GM12801 (cell line): ENCODE data around the gene BPGM.

ENCODE experiments used
- TF ChIP-seq, protein P1 (sequence below): IDR thresholded peaks from one replicate; pipeline ENCODE4 v1.5.1; 2011; ENCODE audit warnings: control low read depth; ENCODE audit not compliant: insufficient read length; ENCODE audit errors: extremely low read depth

BPGM gene

DNA sequence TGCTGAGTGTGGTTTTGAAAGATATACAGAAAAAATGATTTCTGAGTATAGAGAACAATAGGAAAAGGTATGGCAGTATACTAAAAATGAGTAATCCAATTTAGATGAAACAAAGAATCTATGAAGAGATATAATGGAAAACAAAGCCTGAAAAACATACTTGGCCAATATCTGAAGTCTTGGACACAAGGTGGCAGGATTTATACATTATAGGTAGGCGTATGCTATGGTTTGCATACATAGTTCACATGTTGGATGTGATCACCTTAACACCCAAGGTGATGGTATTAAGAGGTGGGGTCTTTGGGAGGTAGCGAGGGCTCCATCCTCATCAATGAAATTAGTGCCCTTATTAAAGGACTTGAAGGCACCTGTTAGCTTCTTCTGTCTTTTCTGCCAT, 34.5 kb upstream of the BPGM start:
- TF ChIP-seq, protein P1, sequence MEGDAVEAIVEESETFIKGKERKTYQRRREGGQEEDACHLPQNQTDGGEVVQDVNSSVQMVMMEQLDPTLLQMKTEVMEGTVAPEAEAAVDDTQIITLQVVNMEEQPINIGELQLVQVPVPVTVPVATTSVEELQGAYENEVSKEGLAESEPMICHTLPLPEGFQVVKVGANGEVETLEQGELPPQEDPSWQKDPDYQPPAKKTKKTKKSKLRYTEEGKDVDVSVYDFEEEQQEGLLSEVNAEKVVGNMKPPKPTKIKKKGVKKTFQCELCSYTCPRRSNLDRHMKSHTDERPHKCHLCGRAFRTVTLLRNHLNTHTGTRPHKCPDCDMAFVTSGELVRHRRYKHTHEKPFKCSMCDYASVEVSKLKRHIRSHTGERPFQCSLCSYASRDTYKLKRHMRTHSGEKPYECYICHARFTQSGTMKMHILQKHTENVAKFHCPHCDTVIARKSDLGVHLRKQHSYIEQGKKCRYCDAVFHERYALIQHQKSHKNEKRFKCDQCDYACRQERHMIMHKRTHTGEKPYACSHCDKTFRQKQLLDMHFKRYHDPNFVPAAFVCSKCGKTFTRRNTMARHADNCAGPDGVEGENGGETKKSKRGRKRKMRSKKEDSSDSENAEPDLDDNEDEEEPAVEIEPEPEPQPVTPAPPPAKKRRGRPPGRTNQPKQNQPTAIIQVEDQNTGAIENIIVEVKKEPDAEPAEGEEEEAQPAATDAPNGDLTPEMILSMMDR: no peak

DNA sequence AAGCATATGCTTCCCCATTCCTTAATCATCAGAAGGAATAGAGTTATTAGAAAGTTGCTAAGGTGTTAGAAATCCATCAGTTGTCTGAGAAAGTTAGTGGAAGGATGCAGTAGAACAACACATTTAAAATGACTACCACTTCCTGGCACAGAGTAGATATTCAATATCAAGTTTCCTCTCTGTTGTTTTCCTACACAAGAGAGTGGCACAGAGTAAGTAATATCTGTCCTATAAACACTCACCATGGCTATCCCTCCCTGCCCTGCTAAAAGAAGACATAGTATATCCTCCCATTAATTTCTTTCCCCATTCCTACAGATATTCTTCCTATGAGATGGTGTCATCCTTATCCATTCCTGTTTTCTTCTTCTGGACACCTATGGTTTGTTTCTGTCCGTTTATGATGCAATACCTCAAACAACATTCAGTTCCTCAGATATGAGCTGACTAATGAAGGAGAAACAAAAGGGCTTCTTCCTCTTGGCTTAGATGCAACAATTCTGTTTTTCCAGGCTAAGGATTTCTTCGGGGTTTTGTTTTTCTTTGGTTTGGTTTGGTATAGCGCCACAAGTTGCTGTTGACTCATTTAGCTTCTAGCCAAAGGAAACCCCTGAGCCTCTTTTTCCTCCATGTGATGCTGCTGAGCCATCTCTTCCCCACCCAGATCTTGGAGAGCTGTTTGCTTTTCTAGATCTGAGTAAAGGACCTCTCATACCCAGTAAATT, 32.9 kb upstream of the BPGM start:
- TF ChIP-seq, protein P1: no peak

DNA sequence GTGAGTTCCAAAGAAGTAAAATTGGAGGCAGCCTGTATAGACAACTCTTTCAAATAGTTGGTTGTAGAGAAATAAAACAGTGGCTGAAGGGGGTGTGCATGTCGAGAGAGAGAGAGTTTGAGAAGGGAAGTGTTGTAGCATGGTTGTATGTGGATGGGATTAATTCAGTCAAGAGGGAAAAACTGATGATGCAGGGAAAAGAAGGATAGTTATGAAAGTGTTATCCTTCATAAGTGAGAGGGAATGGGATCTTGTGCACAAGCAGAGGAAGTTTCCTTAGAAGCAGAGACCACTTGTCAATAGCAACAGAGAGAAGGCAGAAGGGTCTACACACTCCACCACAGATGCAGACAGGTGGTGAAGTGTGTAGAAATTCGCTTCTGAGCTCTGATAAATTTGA, 30.0 kb upstream of the BPGM start:
- TF ChIP-seq, protein P1: no peak

DNA sequence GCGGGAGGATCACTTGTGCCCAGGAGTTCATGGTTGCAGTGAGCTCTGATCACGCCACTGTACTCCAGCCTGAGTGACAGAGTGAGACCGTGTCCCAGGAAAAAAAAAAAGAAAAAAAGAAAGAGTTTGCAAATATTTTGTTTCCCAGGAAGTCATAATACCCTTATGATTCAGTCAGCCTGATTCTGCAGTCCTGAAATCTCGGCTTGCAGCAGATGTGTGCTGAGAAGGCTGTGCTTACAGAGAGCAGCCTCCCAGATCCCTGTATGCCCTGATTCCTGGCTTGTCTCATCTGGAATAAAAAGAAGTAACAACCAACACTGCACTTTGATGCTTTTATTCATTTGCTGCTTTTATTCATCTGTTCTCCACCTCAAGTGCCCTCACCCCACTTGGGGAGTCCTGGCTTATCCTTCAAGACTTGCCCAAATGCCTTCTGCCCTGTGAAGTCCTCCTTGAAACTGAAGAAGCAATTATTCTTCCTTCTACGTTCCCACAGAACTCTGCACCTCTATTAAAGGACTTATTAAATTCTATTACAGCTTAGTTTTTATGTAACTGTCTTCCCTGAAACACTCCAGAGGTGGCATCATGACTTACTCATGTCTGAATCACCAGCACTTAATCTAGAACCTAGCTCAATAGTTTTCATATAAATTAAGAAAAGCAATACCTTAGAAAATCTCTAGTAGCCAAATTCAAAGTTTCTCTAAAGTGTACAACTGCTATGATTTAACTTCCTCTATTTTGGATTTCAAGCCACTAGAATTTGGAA, 27.7 kb upstream of the BPGM start:
- TF ChIP-seq, protein P1: no peak

DNA sequence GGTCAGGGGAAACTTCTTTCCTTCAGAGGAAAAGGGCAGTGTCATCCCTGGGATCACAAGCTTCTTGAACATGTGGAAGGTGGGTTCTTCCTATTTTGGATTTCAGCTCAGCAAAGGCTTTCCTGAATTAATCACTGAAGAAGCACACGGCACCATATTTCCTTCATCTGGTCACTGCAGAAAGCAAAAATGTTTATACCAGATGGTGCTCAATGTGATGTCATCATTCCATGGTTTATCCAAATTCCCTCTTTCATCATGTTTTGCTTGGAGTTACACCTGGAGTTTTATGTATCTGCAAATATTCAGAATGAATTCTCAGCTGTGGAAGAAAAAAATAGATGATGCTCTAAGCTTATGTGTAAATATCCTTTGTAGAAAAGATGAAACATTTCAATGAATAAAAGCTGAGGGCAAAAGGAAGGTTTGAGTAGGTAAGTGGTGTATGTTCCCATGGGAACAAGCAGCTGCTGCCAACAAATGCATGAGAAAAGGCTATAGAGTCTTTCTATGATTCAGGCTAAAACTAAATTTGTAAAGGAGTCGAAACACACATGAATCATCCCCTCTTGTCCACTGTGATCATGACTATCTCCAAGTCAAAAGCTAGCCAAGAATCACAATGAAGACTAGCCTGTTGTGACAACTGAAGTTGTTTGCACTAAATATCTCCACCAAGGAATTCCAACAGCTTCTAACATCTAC, 26.9 kb upstream of the BPGM start:
- TF ChIP-seq, protein P1: no peak

DNA sequence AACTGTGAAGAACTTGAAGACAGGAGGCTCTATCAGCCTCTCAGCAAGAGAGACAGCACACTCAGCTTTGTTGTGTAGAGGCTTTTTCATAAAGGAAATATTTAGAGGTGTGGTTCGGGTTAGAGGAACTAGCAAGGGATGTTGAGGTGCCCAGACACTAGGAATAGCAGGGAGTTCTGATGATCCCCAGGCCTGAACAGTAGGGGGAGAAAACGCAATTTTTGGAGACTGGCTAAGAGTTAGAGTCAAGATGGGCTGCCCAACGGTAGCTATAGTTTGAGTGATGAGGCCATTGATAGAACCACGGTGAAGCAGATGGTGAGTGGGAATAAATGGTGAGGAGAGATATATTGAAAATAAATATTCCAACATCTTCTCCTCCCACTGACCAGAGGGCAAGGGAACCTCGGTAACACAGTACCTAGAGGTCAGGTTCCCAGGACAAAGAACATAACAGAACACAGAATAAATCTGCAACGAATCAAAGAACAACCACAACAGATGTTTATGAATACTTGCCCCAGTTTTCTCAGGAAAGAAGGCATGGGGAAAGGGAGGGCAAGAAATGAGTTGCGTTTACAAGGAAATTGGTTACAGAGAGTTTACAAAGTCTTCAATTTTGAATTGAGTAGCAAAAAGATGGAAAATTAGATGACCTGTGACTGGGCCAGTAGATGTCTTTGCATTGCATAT, 24.2 kb upstream of the BPGM start:
- TF ChIP-seq, protein P1: no peak

DNA sequence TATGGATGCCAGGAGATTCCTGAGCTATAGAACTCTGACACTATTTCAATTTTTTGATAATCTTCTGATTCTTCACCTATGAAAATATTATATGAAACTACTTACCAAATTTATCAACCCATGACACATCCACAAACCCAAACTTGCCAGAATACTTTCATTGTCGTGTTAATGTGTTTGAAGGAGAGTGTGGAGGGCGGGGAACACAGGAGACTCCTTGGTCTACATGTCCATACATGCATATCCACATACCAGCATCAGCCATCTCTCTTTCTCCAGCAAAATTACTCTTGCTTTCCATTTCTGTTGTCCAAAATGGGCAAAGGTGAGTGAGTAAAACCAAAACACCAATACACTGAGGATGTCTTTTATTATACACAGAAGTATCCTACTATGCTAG, 23.5 kb upstream of the BPGM start:
- TF ChIP-seq, protein P1: no peak
